ACHN (cell line): ENCODE data around the gene ARFIP1.

Experiments used
- DNase-seq: peaks from one replicate; pipeline ENCODE4 v3.0.0-alpha.2; 2015
- in situ Hi-C: cut with HindIII; loops from 2 replicates; pipeline ENCODE4 v1.10.0; 2017; ENCODE audit warnings: low sequenced_read_pairs, low pct_ligation_motif_present, low pct_unique_long_range_greater_than_20kb

ARFIP1 gene

DNA sequence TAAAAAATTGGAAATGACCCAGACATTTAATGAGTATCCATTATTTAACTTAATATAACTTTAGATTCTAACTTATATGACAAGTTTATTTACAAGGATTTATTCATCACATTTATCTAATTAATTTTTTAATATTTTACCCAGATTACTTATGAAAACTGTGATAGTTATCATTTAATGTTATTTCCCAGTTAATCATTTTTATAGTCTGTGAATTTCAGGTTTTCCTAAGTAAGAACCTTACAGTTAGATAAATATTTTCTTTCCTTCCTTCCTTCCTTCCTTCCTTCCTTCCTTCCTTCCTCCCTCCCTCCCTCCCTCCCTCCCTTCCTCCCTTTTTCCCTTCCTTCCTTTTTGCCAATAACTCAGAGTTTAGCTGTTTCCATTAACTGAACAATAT lies 141.5 kb downstream of the ARFIP1 start:
- DNase-seq: no peak
- in situ Hi-C loops: no loop called here

DNA sequence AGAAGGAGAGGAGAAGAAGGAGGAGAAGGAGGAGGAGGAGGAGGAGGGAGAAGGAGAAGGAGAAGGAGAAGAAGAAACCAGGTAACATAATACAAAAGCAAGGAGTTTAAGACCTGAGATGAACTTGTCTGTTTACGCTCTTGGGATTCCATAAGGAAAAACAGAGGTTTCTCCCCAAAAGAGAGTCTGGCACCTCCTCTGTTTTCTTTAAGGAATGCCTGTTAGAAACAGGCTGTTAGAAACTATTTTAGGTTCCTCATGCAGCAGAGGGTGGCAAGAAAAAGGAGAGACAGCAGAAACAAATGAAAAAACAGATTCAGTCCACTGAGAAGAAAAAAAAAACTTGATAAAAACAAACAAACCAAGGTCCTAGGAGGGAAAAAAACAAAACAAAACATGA lies 146.1 kb downstream of the ARFIP1 start:
- in situ Hi-C loops: no loop called here
- DNase-seq: no peak

DNA sequence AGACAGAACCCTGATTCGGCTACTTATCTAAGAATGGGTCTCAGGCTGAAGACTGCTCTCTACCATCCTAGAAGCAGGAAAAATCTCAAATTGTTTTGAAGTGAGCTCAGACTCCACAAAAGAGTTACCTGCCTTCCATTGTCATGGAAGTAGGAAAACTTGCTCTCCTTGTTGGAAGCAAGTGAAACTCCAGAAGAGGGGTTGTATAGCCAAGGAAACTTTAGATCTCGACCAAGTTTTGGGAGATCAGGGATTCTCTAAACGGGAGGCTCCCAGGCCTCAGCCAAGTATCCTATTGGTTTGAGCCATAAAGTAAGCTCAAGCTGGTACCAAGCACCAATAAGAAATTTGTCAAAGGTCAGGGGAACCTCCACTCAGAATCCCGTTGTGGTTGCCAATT lies 147.2 kb downstream of the ARFIP1 start:
- in situ Hi-C loops: no loop called here
- no peak for DNase-seq

DNA sequence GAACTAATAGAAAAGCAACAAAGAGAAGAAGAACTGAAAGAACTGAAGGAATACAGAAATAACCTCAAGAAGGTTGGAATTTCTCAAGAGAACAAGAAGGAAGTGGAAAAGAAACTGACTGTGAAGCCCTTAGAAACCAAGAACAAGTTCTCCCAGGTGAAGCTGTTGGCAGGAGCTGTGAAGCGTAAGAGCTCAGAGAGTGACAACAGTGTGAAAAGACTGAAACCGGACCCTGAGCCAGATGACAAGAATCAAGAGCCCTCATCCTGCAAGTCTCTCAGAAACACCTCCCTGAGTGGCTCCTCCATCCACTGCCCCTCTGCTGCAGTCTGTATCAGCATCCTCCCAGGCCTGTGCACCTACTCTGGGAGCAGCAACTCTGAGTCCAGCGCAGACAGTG lies 148.0 kb downstream of the ARFIP1 start:
- in situ Hi-C loops: no loop called here
- DNase-seq: no peak

DNA sequence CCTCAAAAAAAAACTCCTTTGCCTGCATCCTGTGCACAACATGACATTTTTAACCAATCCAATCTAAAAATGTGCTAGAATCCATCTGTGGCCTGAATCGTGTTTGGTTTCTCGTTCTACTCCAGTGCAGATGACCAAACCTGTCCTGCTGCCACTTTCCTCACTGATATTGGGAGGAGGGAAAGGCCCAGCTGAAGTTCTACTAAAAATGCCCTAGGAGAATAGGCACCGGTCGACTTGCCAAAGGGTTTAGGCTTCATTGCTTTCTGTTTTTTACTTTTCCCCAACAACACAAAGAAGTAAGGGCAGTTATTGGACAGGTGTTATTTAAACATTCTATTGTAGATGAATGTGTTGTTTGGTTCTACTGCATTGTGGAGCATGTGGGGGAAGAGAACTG lies 148.5 kb downstream of the ARFIP1 start:
- in situ Hi-C loops: no loop called here

DNA sequence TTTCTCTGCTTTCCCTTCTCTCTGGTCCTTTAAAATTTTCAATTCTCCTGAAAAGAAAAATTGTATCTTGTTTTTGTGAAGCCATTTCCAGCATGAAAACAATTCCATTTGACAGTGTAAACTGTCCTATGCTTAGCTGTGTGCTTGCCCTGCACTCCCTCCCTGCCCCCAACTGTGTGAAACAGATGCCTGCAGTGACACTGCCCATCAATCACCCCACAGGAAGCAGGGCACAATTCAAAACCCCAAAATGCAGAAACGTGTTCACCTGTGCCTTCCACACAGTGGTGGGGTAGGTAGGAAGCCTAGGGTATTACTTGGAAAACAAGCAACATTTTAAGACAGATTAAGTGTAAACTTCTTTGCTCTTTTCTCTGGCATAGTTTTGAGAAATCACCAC lies 150.1 kb downstream of the ARFIP1 start:
- DNase-seq: no peak
- in situ Hi-C loops: no loop called here

More for the DNA sequence above, 148.5 kb downstream of the ARFIP1 start:
- DNase-seq: no peak

DNA sequence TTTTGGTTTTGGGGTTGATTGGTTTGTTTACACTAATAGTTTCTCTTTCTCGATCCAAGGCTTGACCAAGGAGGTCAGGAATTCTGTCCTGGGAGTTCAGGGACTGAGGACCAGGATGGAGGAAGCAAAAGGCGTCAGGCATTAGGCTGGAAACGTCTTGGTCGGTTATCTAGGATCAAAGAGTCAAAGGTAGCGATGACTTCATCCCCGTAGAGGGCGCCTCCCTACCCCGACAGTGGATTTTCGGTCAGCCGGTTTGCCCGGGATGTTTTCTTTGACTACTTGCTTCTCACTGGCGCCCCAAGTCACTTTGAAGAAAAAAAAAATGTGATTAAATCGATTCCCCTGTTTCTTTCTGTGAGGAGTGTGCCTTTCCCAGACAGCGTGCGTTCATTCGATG lies 155.4 kb downstream of the ARFIP1 start:
- in situ Hi-C loops: no loop called here
- no peak for DNase-seq

DNA sequence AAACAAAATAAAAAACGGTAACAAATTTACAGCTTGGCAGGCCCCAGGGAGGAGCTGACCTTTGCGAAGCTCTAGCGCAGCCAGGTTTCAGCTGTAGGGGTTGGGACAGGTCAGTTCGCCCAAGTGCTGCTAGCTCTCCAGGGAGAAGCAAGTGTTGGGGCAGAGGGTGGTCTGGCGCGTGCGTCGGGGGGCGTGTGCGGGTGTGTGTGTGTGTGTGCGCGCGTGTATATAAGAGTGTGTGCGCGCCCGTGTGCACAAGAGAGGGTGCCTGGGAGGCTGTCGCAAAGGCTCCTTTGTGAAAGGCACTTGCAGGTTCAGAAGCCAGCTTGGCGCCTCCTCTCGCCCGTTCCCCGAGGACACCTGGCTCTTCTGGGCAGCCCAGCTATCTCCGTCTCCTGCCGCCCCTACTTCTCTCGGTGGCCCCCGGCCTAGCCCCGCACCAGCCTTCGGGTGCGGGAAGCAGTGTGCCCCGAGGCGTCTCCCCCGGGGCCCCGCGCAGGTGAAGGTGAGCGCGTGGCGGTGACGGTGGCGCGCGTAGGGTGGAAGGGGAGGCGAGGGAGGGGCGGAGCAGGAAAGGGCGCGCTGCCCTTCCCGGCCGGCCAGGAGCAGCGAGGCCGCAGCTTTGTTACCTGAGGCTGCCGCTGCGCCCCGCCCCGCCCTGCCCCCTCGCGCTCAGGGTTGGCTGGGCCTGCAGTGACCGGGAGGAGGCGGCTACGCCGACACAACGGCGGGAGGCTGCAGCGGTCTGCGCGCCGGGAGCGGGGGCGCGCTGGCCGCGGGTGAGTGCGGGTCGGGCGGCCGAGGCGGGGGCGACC lies 156.1 kb downstream of the ARFIP1 start, which contains the start of gene FHDC1:
Gene FHDC1, plus strand, starts transcription at position 693 of the 815 bp plus-strand sequence. CDS start 6,735 bp downstream, outside the sequence.
- in situ Hi-C loops: no loop called here
- peak; percentile 23 for DNase-seq

DNA sequence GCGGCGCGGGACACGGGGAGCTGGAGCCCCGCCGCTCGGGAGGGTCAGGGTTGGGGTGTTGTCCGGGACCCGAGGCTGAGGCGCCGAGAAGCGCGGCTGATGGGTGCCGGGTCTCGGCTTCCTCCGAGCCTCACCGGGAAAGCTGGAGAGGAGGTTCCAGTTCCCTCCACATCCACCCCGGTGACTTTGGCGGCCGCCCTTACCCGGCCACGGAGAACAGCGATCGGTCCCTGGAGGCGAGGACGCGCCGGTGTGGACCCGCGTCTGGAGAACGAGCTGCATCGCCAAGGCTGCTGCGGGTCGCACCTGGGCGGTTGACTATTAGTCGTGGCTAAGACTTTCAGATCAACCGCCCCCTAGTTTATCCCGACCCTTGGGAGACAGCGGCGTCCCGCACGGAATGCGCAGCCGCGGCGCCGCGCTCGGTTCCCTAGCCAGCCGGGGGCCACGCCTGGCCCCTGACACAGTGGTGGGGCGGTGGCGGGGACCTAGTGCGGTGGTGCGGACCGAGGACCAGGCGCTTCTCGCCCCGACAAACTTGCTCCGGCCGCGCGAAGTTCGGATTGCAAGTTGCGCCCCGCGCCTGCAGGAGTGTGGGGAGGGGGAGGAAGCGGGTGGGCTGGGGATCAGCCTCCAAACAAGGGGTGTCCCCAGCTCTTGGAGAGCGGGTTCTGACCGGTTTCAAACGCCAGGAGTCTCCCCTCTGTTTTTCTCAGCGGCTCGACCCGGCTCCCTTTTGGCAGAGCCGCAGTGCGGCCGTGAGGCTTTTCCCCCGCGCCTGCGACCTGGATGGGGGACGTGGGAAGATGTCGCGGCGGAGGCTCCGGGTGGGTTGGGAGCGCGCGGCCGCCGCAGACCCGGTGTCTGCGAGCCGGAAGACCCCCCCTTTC lies 156.9 kb downstream of the ARFIP1 start:
- in situ Hi-C loops: no loop called here
- DNase-seq: peak; percentile 5

DNA sequence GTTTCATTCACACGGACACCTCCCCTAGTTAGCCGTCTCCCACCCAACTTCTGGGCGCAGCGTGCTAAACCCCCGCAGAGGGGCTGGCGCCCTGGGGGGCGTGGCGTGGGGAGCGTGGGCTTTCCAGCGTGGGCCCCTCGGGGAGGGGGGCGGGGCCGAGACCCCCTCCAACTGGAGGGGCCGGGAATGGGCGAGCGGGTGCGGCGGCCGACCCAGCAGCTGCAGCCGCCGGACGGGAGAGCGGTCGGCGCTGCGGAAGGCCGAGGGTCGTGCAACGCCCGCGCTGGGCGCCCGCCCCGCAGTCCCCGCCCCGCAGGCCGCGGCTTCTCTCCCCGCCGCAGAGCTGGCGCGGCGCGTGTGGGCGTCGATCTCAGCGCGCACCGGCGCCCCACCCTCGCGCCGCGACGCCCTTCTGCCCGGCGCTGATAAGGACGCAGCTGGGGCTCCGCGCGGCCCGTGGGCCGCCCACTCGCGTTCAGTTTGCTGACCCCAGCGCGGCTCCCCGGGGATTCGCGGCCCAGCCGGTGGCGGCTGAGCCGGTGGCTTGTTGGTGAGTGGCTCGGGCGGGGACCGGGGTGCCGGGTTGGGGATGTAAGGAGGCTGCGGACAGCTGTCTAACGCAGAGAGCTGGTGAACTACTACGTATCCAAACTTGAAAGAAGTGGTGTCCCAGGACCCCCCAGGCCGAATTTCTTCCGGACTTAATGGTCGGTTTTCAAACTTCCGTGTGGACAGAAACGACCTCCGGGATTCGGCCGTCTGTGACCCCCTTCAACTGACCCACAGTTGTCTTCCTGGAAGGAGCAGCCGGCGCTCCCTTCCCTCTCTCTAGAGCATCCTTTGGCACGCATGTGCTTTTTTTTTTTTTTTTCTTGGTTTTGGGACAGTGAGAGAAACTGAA lies 157.8 kb downstream of the ARFIP1 start:
- DNase-seq: peak; percentile 10
- in situ Hi-C loops: no loop called here

DNA sequence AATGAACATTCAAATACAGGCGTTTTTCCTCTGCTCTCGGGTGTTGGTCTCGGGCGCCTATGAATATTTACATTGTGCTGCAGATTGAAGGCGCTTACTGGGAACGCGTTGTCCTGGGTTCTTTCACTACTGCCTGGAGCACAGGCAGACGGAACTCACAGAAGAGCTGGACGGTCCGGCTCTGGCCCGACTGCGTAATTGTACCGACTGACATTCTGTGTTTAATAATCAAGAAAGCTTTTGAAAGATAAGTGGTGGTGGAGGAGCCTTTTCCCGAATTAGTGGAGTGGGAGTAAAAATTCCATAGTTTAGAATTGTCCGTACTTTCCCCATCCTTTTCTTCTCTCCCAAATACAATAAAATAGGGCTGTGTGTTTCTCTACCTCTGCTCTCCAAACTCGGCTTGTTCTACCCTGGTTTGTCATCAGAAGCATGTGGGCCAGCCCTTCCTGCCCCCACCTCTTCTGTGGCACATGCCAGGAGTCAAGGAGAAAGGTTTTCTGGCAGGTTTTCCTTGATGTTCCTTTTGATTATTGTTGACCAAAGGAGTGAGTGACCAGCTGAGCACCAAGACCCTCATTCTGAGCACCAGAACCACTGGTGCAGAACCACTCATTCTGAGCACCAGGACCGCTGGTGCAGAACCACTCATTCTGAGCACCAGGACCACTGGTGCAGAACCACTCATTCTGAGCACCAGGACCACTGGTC lies 158.6 kb downstream of the ARFIP1 start:
- no peak for DNase-seq

DNA sequence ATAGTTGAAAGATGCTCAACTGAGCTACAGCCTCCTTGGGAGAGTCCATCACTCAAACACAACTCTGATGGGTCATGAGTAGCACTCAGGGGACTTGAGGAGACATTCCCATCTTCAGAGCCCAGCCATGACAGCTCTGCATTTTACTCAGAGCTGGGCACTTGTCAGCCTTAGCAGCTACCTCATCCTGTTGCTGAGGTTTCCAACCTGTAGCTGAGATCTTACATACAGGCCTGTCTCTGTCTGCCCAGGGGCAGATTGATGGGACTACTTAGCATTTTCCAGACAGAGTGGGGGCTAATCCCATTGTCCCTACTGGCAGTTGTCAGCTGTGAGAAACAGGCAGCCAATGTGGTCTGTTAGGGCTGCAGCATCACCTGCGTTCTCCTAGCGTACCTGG lies 159.9 kb downstream of the ARFIP1 start:
- no peak for DNase-seq
- in situ Hi-C loops: no loop called here

More for the DNA sequence above, 158.6 kb downstream of the ARFIP1 start:
- in situ Hi-C loops: no loop called here

DNA sequence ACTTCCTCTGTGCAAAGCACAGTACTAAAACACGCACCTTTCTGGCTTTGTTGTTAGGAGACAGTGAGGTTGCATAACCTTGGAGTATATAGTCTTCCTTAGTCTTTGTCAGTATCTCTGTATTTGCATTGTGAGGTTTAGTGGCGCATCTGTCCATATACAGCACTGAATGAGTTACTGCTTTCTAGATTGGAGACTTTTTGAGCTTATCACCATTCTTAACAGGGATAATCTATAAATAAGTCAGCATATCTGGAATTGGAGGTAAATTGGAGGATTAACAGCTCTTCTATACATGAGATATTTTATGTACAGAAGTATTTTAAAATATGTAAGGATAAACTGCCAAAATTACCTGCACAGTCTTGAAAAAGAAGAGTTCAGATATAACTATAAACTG lies 160.7 kb downstream of the ARFIP1 start:
- DNase-seq: no peak
- in situ Hi-C loops: no loop called here

DNA sequence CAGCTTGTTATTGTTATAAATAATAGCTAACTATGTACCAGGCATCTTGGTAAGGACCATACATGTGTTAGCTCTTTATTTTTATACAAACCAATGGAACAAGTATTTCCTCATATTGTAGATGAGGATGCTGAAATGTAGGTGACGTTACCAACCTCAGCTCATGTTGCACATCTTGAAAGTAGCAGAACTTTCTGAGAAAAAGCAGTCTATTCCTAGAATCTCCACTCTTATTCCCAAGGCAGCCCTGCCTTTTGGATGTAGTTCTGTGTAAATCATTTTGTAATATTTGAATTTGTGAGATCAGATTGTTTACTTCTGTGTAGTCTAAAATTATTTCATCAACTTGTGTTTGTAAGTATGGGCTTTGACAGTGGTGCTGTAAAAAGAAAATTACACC lies 161.7 kb downstream of the ARFIP1 start:
- no peak for DNase-seq
- in situ Hi-C loops: no loop called here

DNA sequence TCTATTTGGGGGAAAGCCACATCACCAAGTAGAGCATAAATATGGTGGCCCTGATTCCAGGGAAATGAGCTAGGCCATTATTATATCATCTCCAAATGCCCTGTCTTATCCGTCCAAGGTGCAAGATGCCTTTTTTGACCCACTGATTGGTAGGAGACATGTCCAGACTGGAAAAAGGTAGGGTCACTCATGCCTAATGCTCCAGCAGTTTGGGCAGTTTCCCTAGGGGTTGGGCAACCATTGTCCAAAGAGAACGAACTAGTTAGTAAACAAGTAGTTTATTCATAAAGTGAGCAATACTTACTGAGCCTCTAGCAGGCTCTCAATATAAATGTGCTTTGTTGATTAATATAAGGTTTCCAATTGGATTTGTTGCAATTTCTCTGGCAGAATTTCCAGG lies 162.6 kb downstream of the ARFIP1 start:
- DNase-seq: no peak
- in situ Hi-C loops: no loop called here

DNA sequence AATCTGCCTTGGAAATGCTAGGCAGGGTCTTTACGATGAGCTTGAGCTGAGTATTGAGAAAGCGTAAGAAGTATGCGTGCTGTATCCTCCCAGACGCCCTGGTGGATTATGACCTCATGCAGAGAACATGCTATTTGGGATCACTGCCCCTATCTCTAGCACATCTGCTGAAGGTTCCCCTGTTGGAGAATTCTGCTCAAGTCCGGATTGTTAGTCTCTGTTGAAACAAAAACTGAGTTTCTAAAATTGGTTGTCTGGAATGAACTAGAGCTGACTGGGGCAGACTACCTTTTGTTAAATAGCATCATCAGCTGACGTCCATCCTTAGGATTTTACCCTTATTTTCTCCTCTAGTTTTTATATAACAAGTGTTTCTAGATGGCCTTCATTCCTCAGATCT lies 163.9 kb downstream of the ARFIP1 start:
- in situ Hi-C loops: no loop called here
- DNase-seq: no peak

DNA sequence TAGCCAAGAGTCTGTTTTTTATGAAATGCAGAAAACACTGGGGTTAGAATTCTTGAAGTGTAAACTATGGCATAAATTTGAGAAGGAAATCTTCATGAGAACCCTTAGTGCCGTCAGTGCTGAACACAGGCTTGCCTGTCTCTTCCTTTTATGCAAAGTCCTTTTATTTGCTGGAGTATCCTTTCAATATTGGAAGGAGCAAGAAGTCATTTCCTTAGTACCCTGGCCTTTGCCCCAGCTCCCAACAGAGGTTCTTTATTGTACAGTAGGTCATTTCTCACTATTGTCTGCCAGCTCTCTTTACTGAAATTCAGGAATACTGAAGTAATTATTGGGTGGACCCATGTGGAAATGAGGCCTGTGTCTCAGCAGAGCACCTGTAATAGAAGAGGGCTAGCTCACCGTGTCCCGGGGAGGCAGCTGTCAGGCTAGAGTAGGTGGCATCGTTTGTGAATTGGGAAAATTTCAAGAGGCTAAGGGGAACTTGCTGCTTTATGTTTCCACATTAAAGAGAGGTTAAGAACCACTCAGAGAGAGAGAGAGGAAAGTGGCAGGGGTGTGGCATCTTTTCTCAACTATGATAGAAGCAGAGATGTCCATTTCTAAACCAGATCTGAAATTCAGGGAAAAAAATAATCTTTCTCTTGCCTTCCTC lies 165.0 kb downstream of the ARFIP1 start:
- in situ Hi-C loops: no loop called here

DNA sequence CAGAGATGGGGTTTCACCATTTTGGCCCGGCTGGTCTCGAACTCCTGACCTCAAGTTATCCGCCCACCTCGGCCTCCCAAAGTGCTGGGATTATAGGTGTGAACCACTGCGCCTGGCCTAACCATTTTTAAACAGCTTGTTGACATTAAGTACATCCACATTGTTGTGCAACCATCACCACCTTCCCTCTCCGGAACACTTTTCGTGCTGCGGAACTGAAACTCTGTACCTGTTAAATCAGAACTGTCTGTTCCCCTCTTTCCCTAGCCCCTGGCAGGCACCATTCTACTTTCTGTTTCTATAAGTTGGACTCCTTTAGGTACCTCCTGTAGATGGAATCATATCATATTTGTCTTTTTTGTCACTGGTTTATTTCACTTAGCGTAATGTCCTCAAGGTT lies 165.9 kb downstream of the ARFIP1 start:
- in situ Hi-C loops: no loop called here
- DNase-seq: no peak

More for the DNA sequence above, 165.0 kb downstream of the ARFIP1 start:
- no peak for DNase-seq
